Loucy (cell line): ENCODE data around the gene GHRHR.

Experiments
- H2AFZ ChIP-seq: fragments of 200-600 bp; sonication (generic); 2 replicates; pipeline ENCODE4 v1.6.0; 2016; ENCODE audit warnings: antibody characterized with exemption, mild to moderate bottlenecking, low read length, moderate library complexity
- H3F3A ChIP-seq: fragments of 200-600 bp; 2 replicates; pipeline ENCODE4 v1.6.0; 2016; ENCODE audit warnings: antibody characterized with exemption, low read depth, mild to moderate bottlenecking
- H3K27me3 ChIP-seq: fragments of 200-600 bp; sonication (generic); 2 replicates; pipeline ENCODE4 v1.6.1; 2014; ENCODE audit warnings: low read length, mild to moderate bottlenecking; ENCODE audit not compliant: insufficient read depth, poor library complexity, severe bottlenecking
- H3K36me3 ChIP-seq: fragments of 200-600 bp; sonication (generic); 2 replicates; pipeline ENCODE4 v1.6.1; 2016; ENCODE audit warnings: low read length; ENCODE audit not compliant: insufficient read depth
- H3K4me1 ChIP-seq: fragments of 200-600 bp; sonication (generic); 2 replicates; pipeline ENCODE4 v1.5.1; 2014; ENCODE audit warnings: low read length, mild to moderate bottlenecking; ENCODE audit not compliant: insufficient read depth, poor library complexity, severe bottlenecking
- H3K4me2 ChIP-seq: fragments of 200-600 bp; sonication (generic); 2 replicates; pipeline ENCODE4 v1.6.0; 2014; ENCODE audit warnings: antibody characterized with exemption, low read length, low read depth, mild to moderate bottlenecking; ENCODE audit not compliant: poor library complexity, severe bottlenecking
- H3K4me3 ChIP-seq: fragments of 200-600 bp; sonication (generic); 2 replicates; pipeline ENCODE4 v1.5.1; 2014; ENCODE audit warnings: low read length, mild to moderate bottlenecking, mixed read lengths; ENCODE audit not compliant: poor library complexity, severe bottlenecking
- H3K79me2 ChIP-seq: fragments of 200-600 bp; sonication (generic); 2 replicates; pipeline ENCODE4 v1.6.1; 2014; ENCODE audit warnings: low read length; ENCODE audit not compliant: insufficient read depth
- H3K9ac ChIP-seq: fragments of 200-600 bp; sonication (generic); 2 replicates; pipeline ENCODE4 v1.6.0; 2014; ENCODE audit warnings: mild to moderate bottlenecking, low read depth, low read length, moderate library complexity; ENCODE audit not compliant: poor library complexity, severe bottlenecking
- H3K9me2 ChIP-seq: fragments of 200-600 bp; sonication (generic); replicated peaks from 2 replicates; pipeline ENCODE4 v1.6.1; 2016; ENCODE audit warnings: low read depth, low read length, mixed read lengths
- H3K9me3 ChIP-seq: fragments of 200-600 bp; sonication (generic); 2 replicates; pipeline ENCODE4 v1.6.1; 2014; ENCODE audit warnings: mild to moderate bottlenecking, antibody characterized with exemption, low read length, low read depth; ENCODE audit not compliant: insufficient read depth
- H4K20me1 ChIP-seq: fragments of 200-600 bp; sonication (generic); 2 replicates; pipeline ENCODE4 v1.6.0; 2014; ENCODE audit warnings: antibody characterized with exemption, low read length, mild to moderate bottlenecking; ENCODE audit not compliant: insufficient read depth, poor library complexity, severe bottlenecking
- CTCF ChIP-seq: fragments of 200-600 bp; sonication (generic); conservative IDR thresholded peaks from 2 replicates; pipeline ENCODE4 v1.5.1; 2014; ENCODE audit warnings: mild to moderate bottlenecking, antibody characterized with exemption, low read length
- EZH2phosphoT487 ChIP-seq: fragments of 200-600 bp; IDR thresholded peaks from 2 replicates; pipeline ENCODE4 v1.6.1; 2018; ENCODE audit warnings: antibody characterized with exemption, mild to moderate bottlenecking, moderate library complexity, borderline replicate concordance

Gene GHRHR

GRCh38 chr7:31028006-31028405 is 64.3 kb downstream of the GHRHR start:
- Histone ChIP-seq H4K20me1 (no peaks in the 10 kb centered on the region), H3K9me3 (peaks cover 6% of the 10 kb centered on the region; the same call in 1 of the 2 replicates), H3F3A (no peaks in the 10 kb centered on the region), H3K36me3 (no peaks in the 10 kb centered on the region), H3K4me2 (no peak overlapping the region), H3K79me2 (no peaks in the 10 kb centered on the region), H3K27me3 (no peaks in the 10 kb centered on the region), H3K4me1 (peaks cover 3% of the 10 kb centered on the region), H3K9me2 (no peaks in the 10 kb centered on the region), H3K9ac (no peak overlapping the region), H3K4me3 (no peak overlapping the region), H2AFZ (no peak overlapping the region)
- no peak for TF ChIP-seq EZH2phosphoT487
- no peak for TF ChIP-seq CTCF

DNA sequence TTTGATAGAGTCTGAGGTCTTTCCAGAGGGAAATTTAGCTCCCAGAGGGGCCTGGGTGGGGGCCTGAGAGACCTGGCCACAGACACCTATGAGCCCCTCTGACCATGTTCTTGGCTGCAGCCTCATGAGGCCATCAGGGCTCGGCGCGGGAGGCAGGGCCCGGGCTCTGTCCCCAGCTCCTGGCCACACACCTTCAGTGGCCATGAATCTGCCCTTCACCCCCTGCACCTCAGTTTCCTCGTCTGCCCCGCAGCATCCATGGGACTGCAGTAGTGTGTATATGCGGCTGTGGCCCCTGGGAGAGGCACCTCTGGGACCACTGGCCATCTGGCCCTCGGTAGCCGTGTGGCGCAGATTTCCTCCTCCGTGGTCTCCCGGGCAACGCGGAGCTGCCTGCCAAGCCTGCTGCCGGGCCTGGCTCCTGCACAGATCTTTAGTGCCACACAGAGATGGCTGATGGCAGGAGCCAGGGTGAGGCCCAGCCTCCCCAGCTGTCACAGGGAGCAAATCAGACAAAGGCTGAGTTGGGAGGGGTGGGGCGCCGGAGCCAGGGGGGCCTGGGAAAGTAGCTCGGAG is 64.8 kb downstream of the GHRHR start:
- Histone ChIP-seq H3K9me3 (peaks cover 6% of the 10 kb centered on the region; the same call in 1 of the 2 replicates), H3K36me3 (no peaks in the 10 kb centered on the region), H4K20me1 (no peaks in the 10 kb centered on the region), H3K27me3 (no peaks in the 10 kb centered on the region), H3K4me1 (peaks cover 3% of the 10 kb centered on the region), H3F3A (no peaks in the 10 kb centered on the region), H3K9ac (no peak overlapping the region), H2AFZ (no peak overlapping the region), H3K4me2 (no peak overlapping the region), H3K79me2 (no peaks in the 10 kb centered on the region), H3K4me3 (no peak overlapping the region), H3K9me2 (no peaks in the 10 kb centered on the region)
- no peak for TF ChIP-seq CTCF
- TF ChIP-seq EZH2phosphoT487: no peak
